ENCODE data around the gene RIN3.
"Not testable (repeated sequence)": the region's sequence is repeated elsewhere in the genome, so short reads cannot be mapped to it uniquely, and the experiment has no call there.

RIN3 gene

DNA sequence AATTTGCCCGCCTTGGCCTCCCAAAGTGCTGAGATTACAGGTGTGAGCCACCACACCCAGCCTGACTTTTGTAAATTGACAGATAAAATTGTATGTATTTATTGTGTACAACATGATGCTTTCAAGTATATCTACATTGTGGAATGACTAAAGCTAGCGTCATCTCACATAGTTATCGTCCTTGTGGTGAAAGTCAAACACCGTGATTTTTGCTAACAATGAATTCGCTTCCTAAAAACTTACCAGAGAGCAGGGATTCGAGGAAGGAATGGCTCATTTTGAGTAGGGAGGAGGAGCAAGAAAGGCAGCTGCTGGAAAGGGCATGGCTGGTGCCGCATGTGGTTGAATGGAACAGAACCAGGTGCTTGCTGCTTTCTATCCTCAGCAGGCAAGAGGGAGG, 149.5 kb downstream of the RIN3 start:
- DNase-seq (ENCODE audit: low read depth in 2 of 2): peak in 1 of 2 experiments; percentile 44

DNA sequence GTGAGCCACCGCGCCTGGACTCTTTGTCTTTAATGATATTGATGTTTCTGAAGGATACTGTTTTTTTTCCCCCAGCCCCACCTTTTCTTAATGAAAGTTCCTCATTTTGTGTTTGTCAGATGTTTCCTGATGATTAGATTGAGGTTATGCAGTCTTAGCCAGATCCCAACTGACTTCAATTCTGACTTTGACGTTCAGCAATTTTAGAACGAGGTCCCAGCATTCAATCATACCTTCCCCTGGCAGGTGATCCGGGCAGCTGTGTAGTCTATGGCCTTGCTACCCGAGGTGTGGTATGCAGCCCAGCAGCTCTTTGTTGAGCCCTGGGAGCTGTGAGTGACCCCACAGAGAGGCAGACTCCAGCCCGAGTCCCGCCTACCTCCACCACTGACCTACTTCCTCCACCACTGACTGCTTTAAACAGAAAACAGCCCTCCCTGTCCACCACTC, 152.1 kb downstream of the RIN3 start:
- no peak for DNase-seq (ENCODE audit: low read depth in 2 of 2)

DNA sequence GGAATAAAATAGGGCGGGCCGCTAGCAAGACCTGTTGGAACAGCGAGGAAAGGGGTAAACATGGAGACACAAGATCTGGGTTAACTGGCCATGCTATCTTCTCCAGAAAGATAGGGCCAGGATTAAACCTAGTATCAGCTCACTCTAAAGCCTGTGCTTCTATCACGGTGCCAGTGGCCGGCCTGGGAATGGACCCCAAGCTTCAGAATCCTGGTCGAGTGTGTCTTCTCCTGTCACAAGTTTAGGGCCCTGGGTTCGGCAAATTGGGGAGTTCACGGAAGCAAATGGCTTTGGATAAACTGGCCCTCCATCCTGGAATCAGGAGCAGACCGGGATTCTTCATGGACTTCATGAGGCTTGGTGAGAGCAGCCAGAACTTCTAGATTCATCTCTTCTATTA, 152.7 kb downstream of the RIN3 start:
- DNase-seq (ENCODE audit: low read depth in 2 of 2): no peak

DNA sequence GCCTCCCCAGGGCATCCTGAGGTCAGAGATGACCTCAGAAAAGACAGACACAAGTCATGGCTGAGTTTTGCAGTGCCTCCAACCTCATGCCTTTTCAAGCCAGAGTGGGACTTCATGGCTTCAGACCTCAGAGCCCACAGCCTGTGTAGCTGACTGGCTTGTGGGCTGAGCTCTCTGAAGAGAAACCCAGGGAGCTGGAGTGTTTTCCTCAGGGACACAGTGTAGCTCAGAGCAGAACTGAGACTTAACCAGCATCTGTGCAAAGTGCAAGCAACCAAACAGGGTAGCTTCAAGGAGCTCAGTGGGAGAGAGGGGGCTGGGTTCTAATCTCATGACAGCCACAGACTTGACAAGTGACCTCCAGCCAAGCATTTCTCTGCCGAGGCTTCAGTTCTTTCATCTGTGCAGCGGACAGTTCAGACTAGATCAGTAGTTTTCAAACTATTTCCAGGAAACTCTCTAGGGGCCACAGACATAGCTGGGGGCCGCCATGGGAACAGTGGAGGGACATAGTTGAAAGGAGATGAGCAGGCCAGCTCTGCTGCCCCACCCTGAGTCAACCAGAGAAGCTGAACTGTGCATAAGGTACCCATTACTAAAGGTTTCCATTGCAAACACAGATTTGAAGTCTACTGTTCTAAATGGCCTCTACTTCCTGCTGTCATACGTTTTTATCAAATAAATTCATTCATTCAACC, 154.8 kb downstream of the RIN3 start:
- no peak for DNase-seq (ENCODE audit: low read depth in 2 of 2)

DNA sequence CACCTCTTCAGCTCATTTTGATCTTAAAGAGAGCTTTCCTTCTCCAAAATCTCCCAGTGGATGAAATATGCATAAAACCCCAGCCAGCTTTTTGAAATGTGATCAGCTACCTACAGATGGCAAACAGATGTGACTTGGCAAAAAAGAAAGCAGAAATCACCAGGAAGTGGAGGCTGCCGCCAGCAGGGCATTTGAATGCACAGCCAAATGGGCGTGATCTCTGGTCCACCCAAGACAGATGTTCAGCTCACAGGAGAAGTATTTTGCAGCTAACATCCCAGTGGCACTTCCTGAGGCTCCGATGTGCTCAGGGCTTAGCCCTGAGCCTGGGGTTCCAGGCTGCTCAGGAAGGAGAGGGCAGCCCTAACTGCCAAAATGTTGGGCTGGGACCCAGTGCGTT, 156.6 kb downstream of the RIN3 start:
- DNase-seq (ENCODE audit: low read depth in 2 of 2): peak; percentile 88 to 89

DNA sequence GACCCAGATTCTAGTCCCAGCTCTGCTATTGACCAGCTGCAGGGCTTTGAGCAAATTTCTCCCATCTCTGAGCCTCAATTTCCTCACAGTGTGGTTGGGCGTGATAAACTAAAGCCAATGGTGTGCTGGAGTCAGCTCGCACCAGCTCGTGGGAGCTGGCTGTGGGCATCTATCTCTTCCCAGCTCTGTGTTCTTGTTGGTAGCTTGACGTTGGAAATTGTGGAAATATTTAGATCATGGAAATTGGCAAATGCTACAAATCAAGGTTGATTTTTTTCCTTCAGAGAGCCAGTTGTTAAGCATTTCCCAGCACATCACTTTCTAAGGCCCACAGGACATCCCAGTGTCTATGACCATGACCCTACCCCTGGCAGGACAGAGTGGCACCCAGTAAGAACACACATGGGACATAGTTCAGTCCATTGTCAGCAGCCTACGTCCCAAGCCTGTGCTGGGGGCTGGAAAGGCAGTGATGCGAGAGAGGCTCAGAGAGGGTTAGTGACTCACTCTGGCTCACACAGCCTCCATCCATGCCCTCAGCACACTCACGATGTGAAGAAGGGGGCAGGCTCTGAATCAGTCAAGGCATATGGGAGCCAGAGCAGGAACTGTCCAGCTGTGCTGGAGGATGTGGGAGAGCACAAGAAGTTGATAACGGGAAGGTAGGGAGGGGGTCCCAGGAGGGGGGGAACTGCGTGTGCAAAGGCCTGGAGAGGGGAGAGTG, 157.2 kb downstream of the RIN3 start:
- no peak for DNase-seq (ENCODE audit: low read depth in 2 of 2)

DNA sequence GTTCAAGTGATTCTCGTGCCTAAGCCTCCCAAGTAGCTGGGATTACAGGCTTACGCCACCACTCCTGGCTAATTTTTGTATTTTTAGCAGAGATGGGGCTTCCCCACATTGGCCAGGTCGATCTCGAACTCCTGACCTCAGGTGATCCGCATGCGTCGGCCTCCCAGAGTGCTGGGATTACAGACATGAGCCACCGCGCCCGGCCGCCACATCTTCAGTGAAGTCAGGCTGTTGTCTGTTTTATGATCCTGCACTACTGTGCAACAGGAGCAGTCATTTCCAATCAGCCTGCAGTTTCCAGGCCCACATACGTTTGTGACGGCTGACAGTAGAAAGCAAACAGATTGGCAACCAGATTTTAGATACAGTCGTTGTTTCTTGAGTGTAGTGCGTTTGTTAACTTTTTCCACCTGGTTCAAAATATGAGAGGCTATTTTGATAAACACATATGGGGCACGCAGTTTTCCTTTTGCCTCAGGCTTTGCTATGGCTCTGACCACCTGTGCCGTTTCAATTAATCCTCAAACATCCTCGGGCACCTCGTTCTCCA, 160.1 kb downstream of the RIN3 start:
- DNase-seq (ENCODE audit: low read depth in 2 of 2): no peak

DNA sequence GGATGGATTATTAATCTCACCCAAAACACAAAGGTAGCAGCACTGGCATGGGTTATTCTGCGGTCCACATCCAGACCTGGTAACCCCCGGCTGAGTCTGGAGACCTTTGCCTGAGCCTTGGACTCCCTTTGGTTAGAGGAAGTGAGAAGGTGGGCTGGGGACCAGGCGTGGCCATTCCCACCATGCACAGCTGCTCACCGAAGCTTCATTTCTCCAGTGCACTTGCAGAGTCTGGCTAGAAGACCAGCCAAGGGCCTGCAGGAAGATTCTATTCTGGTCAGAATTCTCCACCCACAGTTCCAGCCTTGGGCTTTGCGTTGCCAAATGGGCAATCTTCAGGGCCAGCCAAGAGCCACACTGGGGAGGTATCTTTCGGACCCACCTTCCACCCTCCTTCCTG, 161.8 kb downstream of the RIN3 start:
- DNase-seq (ENCODE audit: low read depth in 2 of 2): no peak

DNA sequence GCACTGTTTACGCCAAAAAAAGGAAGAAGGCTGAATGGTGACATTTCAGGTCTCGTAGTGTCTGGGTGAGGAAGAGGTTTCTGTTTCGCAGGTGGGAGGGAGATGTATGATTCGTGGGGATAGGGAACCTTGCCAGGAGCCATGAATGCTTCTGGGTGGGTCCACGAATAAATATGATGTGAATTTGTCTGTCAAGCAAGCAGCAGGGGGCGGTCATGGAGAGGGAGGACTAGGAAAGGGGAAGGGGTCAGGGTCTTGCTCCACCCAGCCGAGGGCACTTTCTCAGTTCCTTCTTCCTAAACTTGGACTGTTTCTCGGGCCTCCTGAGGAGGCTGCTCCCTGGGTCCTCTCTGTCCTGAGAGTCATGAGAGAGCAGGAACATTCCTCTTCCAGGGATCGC, 162.4 kb downstream of the RIN3 start:
- no peak for DNase-seq (ENCODE audit: low read depth in 2 of 2)

DNA sequence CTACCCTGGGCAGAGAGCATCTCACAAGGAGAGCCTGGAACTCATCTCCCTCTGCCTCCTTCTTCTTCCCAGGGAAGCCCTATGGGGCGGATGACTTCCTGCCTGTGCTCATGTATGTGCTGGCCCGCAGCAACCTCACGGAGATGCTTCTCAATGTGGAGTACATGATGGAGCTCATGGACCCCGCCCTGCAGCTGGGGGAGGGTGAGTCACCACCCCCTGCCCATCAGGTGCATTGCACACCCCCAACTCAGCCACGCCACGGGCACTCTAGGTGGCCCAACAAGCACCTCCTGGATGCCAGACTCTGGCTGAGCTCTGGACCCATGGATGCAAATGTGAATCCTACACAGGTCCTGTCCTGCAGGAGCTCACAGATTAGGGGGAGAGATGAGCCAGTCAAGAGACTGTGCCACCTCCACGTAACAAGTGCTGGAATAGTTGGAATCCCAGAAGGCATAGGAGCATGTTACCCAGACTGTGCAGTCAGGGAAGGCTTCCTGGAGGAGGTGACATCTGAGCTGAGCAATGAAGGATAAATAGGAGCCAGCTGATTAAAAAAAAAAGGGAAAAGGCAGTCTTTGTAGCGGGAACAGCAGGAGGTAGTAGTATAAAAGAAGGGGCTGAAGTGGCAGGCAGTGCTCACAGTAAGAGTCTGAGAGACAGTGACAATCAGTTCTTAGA, 163.0 kb downstream of the RIN3 start:
- DNase-seq (ENCODE audit: low read depth in 2 of 2): no peak

DNA sequence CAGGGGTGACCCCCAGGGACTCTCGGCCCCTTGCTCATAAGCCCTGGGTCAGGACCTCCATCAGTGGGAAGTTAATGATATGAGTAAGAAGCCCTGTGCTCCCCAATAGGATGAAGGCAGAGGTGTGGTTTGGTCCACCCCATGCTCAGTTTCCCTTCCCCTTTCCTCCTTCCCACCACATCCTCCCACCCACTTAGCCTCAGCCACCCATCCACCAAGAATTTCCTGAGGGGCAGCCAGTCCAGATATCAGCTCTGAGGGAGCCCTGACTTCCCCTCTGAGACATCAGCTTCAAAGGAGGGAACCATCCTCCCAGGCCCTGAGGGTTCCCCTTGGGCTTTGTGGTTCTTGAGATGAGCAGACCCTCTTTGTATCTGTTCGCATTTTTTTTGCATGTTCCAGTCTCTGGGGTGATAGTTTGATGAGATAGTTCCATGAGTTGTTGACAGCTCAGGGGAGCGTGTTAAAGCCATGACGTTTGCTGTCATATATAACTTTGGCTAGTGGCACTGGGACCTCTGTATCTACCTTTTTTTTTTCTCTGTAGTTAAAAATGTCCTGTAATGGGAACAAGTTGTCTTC, 163.6 kb downstream of the RIN3 start:
- no peak for DNase-seq (ENCODE audit: low read depth in 2 of 2)

DNA sequence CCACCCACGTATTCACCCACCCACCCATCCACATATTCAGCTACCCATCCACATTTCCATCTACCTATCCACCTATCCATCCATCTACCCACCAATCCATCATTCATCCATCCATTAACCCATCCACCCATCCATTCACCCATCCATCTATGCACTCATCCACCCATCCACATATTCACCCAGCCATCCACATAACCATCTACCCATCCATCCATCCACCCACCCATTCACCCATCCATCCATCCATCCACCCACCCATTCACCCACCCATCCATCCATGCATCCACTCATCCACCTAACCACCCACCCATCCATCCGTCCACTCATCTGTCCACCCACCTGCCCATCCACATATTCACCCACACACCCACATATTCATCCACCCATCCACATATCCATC, 164.4 kb downstream of the RIN3 start:
- DNase-seq (ENCODE audit: low read depth in 2 of 2): no peak

DNA sequence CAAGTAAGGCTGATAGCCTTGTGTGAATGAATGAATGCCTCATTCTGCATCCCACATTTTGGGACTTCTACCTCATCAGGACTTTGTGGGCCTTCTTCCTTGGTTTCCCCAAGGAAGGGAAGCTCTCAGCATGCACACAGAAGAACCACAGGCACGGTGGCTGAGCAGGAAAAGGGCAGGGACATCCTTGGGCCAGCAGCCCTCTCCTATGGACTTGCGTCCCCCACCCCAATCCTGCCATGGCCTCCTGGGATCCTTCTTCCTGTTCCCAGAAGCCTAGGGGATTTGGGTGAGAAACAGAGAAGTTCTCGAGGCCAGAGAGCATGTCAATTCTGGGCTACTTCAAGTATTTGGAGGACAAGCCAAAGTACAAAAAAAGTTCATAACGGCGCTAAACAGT, 165.2 kb downstream of the RIN3 start:
- DNase-seq (ENCODE audit: low read depth in 2 of 2): no peak

DNA sequence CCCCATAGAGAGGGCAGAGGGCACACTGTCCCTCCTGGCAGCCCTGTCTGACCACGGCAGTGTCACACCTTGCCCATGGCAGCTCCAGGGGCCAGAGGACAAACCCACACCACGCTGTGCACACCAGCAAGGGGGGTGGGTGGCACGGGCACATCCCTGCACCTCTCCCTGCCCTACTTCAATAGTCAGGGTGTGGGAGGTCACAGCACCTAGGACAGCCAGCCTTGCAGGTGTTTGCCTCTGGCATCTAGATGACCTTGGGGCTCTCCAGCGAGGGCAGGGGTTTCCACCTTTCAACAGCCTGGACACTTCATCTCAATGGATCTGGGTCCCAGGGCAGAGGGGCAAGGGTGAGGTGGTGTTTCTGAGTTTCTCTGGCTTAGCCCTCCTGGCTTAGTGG, 165.7 kb downstream of the RIN3 start:
- no peak for DNase-seq (ENCODE audit: low read depth in 2 of 2)

DNA sequence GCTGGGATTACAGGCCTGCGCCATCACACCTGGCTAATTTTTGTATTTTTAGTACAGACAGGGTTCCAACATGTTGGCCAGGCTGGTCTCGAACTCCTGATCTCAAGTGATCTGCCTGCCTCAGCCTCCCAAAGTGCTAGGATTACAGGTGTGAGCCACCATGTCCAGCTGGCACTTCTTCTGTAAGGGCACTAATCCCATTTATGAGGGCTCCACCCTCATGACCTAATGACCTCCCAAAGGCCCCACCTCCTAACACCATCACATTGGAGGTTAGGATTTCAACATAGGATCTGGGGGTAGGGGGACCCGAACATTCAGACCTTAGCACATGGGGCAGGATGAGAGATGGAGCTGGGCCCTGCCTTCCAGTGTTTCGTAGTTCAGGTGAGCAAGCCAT, 166.7 kb downstream of the RIN3 start:
- not testable (repeated sequence) for DNase-seq (ENCODE audit: low read depth in 2 of 2)

DNA sequence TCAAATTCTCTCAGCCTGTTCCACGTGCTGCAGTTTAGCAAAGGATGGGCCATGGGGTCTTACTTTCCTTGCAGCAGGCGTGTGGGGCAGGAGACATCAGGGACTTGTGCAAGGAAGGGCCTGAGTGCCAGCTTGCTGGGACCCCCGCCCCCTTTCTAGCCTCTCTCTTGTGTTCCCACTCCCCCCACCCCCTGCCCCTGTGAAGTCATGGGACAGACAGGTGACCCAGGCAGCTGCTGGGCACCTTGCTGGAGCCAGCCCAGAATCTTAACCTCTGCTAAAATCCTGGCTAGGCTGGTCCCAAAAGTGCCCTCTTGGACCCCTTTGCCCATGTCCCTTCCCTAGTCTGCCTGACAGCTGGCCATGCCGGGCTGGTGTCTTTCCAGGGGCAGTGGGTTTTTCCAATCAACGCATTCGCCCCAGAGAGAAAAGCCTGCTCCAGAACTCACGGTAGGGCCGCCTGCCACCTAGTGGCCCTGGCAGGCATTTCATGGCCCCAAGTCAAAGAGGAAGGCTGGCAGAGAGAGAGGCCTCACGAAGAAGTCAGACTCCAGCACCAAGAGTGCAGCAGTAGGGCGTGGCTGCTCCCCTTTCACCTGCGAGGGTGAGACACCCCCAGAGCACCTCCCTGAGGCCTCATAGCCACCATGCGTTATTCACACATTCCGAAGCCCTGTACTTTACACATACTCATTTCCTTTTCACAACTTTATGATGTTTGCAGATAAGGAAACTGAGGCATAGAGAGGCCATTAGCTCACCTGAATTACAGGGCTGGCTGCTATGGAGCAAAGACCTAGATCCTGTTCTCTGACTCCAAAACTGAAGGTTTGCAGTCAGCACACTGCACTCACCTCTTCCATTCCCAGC, 167.4 kb downstream of the RIN3 start:
- peak; percentile 49 for DNase-seq (ENCODE audit: low read depth in 2 of 2)

DNA sequence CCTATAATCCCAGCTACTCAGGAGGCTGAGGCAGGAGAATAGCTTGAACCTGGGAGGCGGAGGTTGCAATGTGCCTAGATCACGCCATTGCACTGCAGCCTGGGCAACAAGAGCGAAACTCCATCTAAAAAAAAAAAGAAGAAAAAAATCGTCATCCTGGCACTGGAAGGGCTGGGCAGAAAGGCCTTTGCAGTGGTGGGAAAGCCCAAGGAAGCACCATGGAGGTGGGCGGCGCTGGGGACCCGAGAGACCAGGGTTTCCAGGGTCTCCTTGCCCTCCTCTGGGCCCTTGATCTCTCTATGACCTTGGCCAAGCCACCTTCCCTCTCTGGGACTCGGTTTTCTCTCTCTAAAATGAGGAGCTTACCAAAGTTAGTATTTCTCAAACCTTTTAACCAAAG, 169.5 kb downstream of the RIN3 start:
- no peak for DNase-seq (ENCODE audit: low read depth in 2 of 2)

DNA sequence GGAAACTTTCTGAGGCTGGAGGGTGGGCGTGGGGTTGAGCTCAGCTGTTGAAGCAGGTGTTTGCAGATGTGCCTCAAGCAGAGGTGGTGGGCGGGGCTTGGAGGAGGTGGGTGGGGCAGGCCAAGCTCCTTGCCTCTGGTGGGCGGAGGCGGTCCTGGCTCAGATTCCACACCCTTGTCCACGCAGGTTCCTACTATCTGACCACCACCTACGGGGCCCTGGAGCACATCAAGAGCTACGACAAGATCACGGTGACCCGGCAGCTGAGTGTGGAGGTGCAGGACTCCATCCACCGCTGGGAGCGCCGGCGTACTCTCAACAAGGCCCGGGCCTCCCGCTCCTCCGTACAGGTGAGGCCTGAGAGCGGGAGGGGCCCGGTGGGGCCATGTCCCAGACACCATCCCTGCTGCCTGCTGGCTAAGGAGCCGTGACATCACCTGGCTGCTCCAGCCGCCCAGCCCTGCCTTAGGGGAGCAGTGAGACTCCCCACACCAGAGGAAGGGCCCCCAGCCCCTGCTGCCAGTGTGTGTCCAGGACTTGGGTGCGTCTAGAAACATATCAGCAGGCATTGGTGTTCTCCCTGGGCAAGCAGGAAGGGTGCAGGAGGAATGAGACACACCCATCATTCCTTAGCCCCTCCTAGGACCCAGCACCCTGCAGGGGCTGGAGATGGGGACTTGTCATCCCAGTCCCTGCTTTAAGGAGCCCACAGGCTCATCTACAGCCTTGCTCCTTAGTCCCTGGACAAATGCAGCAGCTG, 171.4 kb downstream of the RIN3 start:
- DNase-seq (ENCODE audit: low read depth in 2 of 2): no peak

DNA sequence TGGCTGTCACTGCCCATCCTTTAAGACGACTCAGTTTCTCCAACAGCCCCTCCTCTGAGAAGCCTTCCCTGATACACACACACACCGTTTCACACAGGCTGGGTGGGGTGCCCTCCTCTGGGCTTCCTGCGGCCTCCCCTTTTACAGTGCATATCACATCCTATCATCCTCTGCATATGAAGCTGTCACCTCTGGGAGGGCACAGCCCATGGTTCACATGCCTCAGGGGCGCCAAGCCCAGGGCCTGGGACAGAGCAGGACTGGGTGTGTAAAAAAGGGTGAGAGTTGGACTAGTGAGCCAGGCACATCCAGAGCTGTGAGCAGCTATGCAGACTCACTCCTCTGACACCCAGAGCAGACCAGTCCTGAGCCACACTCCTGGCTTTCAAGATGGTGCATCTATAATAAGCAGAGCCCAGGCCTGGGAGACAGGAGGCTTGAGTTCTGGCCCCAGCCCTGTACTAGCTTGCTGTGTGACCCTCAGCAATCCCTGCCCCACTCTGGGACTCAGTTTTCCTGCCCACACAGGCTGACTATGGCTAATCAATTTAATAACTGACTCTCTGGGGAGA, 172.3 kb downstream of the RIN3 start:
- DNase-seq (ENCODE audit: low read depth in 2 of 2): no peak

DNA sequence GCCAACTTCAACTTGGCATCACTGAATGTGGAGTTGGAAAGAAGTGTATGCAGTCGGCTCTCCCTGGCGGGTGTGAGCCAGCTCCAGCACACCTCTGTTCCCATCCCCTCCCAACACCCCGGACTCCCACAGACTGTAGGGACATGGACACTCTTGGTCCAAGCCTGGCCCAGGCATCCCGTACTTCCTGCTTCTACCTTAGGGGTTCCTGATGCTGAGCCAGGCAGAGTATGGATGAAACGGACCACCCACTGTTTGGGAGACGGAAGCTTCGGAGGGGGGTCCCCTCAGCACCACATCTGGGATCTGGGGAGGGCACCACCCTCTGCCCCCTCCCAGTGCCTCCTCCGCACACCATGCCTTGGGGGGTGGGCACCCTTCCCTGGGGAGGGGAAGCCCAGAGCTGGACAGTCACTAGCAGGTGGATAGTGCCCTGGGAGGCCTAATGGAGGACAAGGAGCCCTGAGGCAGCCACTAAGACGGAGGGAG, 172.9 kb downstream of the RIN3 start:
- DNase-seq (ENCODE audit: low read depth in 2 of 2): no peak
